H9 (cell line): Measurements from ENCODE around the gene RYR1. TPM values are rescaled to one million over a fixed set of nuclear protein-coding genes. Genes with fewer than 3 reads are reported as not detected.

Experiments
- DNase-seq: peaks from one replicate; pipeline ENCODE4 v3.0.0-alpha.2; 2017
- H2AFZ ChIP-seq: one replicate; pipeline ENCODE4 v1.6.1; 2013; ENCODE audit warnings: mild to moderate bottlenecking, low read length, control low read depth, moderate library complexity
- H2AK5ac ChIP-seq: 2 replicates; pipeline ENCODE4 v1.6.1; 2013; ENCODE audit warnings: low read length, control low read depth, mixed read lengths; ENCODE audit not compliant: insufficient read length
- H2BK120ac ChIP-seq: one replicate; pipeline ENCODE4 v1.6.1; 2013; ENCODE audit warnings: low read depth, mild to moderate bottlenecking, low read length, control low read depth, inconsistent platforms; ENCODE audit not compliant: poor library complexity, severe bottlenecking
- H2BK12ac ChIP-seq: 2 replicates; pipeline ENCODE4 v1.6.1; 2013; ENCODE audit warnings: low read length, control low read depth, mixed read lengths, low read depth; ENCODE audit not compliant: insufficient read length
- H2BK15ac ChIP-seq: 2 replicates; pipeline ENCODE4 v1.6.1; 2013; ENCODE audit warnings: low read depth, low read length, control low read depth
- H2BK20ac ChIP-seq: one replicate; pipeline ENCODE4 v1.6.1; 2013; ENCODE audit warnings: low read depth, mild to moderate bottlenecking, low read length, control low read depth, inconsistent platforms; ENCODE audit not compliant: poor library complexity, severe bottlenecking
- H2BK5ac ChIP-seq: 2 replicates; pipeline ENCODE4 v1.6.1; 2013; ENCODE audit warnings: low read length, control low read depth, mixed read lengths; ENCODE audit not compliant: insufficient read length
- H3K14ac ChIP-seq: 2 replicates; pipeline ENCODE4 v1.6.1; 2013; ENCODE audit warnings: low read length, control low read depth; ENCODE audit not compliant: insufficient read depth
- H3K18ac ChIP-seq: 2 replicates; pipeline ENCODE4 v1.6.1; 2013; ENCODE audit warnings: low read depth, mild to moderate bottlenecking, mixed read lengths, low read length, control low read depth; ENCODE audit not compliant: insufficient read length
- H3K23ac ChIP-seq: 2 replicates; pipeline ENCODE4 v1.6.1; 2013; ENCODE audit warnings: low read length, control low read depth, mixed read lengths, low read depth; ENCODE audit not compliant: insufficient read length
- H3K23me2 ChIP-seq: 2 replicates; pipeline ENCODE4 v1.6.1; 2013; ENCODE audit warnings: low read depth, mild to moderate bottlenecking, mixed read lengths, low read length, control low read depth; ENCODE audit not compliant: insufficient read length, poor library complexity, severe bottlenecking
- H3K27ac ChIP-seq: 2 replicates; pipeline ENCODE4 v1.5.1; 2013; ENCODE audit warnings: low read length, control low read depth, mixed read lengths, low read depth; ENCODE audit not compliant: insufficient read length
- H3K27me3 ChIP-seq: 2 replicates; pipeline ENCODE4 v1.6.1; 2013; ENCODE audit warnings: low read length, control low read depth, inconsistent platforms; ENCODE audit not compliant: insufficient read depth
- H3K4ac ChIP-seq: 2 replicates; pipeline ENCODE4 v1.6.1; 2013; ENCODE audit warnings: low read depth, mild to moderate bottlenecking, control low read depth, inconsistent platforms, low read length, moderate library complexity
- H3K4me1 ChIP-seq: 2 replicates; pipeline ENCODE4 v1.6.1; 2013; ENCODE audit warnings: low read length, control low read depth, inconsistent platforms; ENCODE audit not compliant: insufficient read depth
- H3K4me2 ChIP-seq: 2 replicates; pipeline ENCODE4 v1.6.1; 2013; ENCODE audit warnings: low read length, control low read depth, mixed read lengths; ENCODE audit not compliant: insufficient read length, insufficient read depth
- H3K56ac ChIP-seq: 2 replicates; pipeline ENCODE4 v1.6.1; 2013; ENCODE audit warnings: low read depth, mild to moderate bottlenecking, mixed read lengths, low read length, control low read depth; ENCODE audit not compliant: insufficient read length
- H3K79me1 ChIP-seq: 2 replicates; pipeline ENCODE4 v1.6.1; 2013; ENCODE audit warnings: low read depth, mild to moderate bottlenecking, moderate library complexity, low read length, control low read depth, inconsistent platforms; ENCODE audit not compliant: insufficient read depth, poor library complexity, severe bottlenecking
- H3K79me2 ChIP-seq: 2 replicates; pipeline ENCODE4 v1.6.1; 2013; ENCODE audit warnings: low read length, control low read depth, inconsistent platforms; ENCODE audit not compliant: insufficient read depth
- H3K9ac ChIP-seq: 2 replicates; pipeline ENCODE4 v1.6.1; 2013; ENCODE audit warnings: low read length, control low read depth, mixed read lengths; ENCODE audit not compliant: insufficient read length; ENCODE audit errors: extremely low read depth
- H3K9me3 ChIP-seq: one replicate; pipeline ENCODE4 v1.6.1; 2013; ENCODE audit warnings: low read depth, low read length, inconsistent platforms; ENCODE audit not compliant: control insufficient read depth
- H3T11ph ChIP-seq: one replicate; pipeline ENCODE4 v1.6.1; 2013; ENCODE audit warnings: mild to moderate bottlenecking, low read length, control low read depth, inconsistent platforms
- H4K20me1 ChIP-seq: one replicate; pipeline ENCODE4 v1.6.1; 2013; ENCODE audit not compliant: control insufficient read depth, insufficient read length, insufficient read depth
- H4K5ac ChIP-seq: 2 replicates; pipeline ENCODE4 v1.6.1; 2013; ENCODE audit warnings: low read depth, mild to moderate bottlenecking, mixed read lengths, low read length, control low read depth; ENCODE audit not compliant: insufficient read length
- H4K8ac ChIP-seq: replicated peaks from 2 replicates; pipeline ENCODE4 v1.6.1; 2013; ENCODE audit warnings: low read length, control low read depth, mixed read lengths, low read depth; ENCODE audit not compliant: insufficient read length
- H4K91ac ChIP-seq: 2 replicates; pipeline ENCODE4 v1.6.1; 2013; ENCODE audit warnings: low read depth, mild to moderate bottlenecking, moderate library complexity, mixed read lengths, low read length, control low read depth; ENCODE audit not compliant: insufficient read length
- H3K27ac Mint-ChIP-seq, 3 experiments: 2 replicates in 2 of 3; 3 replicates in 1 of 3; pipeline ENCODE4 v1.8.0; 2020 to 2021; ENCODE audit warnings: mixed read lengths in 3 of 3, mild to moderate bottlenecking in 1 of 3, moderate library complexity in 1 of 3
- H3K27me3 Mint-ChIP-seq: 2 replicates; pipeline ENCODE4 v1.8.0; 2021; ENCODE audit warnings: low read depth, mild to moderate bottlenecking, moderate library complexity, mixed read lengths
- H3K36me3 Mint-ChIP-seq, 3 experiments: 2 replicates in 2 of 3; 3 replicates in 1 of 3; pipeline ENCODE4 v1.8.0; 2020 to 2021; ENCODE audit warnings: low read depth in 3 of 3, mixed read lengths in 3 of 3; ENCODE audit not compliant: insufficient read depth in 1 of 3
- H3K4me1 Mint-ChIP-seq, 2 experiments: 2 replicates each; pipeline ENCODE4 v1.8.0; 2020; ENCODE audit warnings: mixed read lengths in 2 of 2
- H3K4me3 Mint-ChIP-seq, 2 experiments: 2 replicates in 1 of 2; 3 replicates in 1 of 2; pipeline ENCODE4 v1.8.0; 2020 to 2021; ENCODE audit warnings: mild to moderate bottlenecking in 2 of 2, mixed read lengths in 2 of 2, moderate library complexity in 1 of 2
- H3K9me3 Mint-ChIP-seq, 2 experiments: 2 replicates in 1 of 2; 3 replicates in 1 of 2; pipeline ENCODE4 v1.8.0; 2020; ENCODE audit warnings: mild to moderate bottlenecking in 2 of 2, mixed read lengths in 2 of 2, moderate library complexity in 1 of 2
- CTCF ChIP-seq: fragments of 200-600 bp; sonication (generic); conservative IDR thresholded peaks from 3 replicates; pipeline ENCODE4 v1.8.0; 2021; ENCODE audit warnings: antibody characterized with exemption, mild to moderate bottlenecking
- WGBS: extraction: QIAGEN DNeasy Blood & Tissue Kit; methylation state at CpG from one replicate; pipeline ENCODE4 v1.1.7; 2013; ENCODE audit warnings: missing lambda C conversion rate, low lambda C conversion rate, mixed read lengths; ENCODE audit not compliant: insufficient read length; ENCODE audit errors: extremely low coverage; 5-methylcytosine and 5-hydroxymethylcytosine counted together
- total RNA-seq: library from RNA; stranded (reverse); gene quantifications from 2 replicates; pipeline ENCODE4 v1.2.1, GENCODE V29; 2021

The RYR1 gene
- total RNA-seq, 1 experiment from 2014 or later, result 8.9 TPM

GRCh38 chr19:38516802-38517201, 83.3 kb downstream of the RYR1 start:
- no peaks in the 10 kb centered on the region for H3K9me3 ChIP-seq
- no peaks in the 10 kb centered on the region for H3K27me3 Mint-ChIP-seq
- peak overlapping the region in 1 of 2 experiments; percentile 9; a peak in 1 of 5 replicates for H3K4me3 Mint-ChIP-seq
- DNase-seq, result no peak
- no peaks in the 10 kb centered on the region for H4K20me1 ChIP-seq
- H4K5ac ChIP-seq, result no peak overlapping the region
- no peak overlapping the region for H4K8ac ChIP-seq
- no peak overlapping the region for H3T11ph ChIP-seq
- H3K23me2 ChIP-seq, result no peaks in the 10 kb centered on the region
- no peak overlapping the region for H2AK5ac ChIP-seq
- H3K36me3 Mint-ChIP-seq, result peaks cover 7 to 18% (median 9%) of the 10 kb centered on the region in 3 experiments; a peak in 4 of 7 replicates
- no peak for TF ChIP-seq CTCF
- no peaks in the 10 kb centered on the region for H3K79me1 ChIP-seq
- H3K56ac ChIP-seq, result no peak overlapping the region
- H3K9me3 Mint-ChIP-seq, result no peaks in the 10 kb centered on the region
- no peaks in the 10 kb centered on the region for H3K27me3 ChIP-seq
- H2BK120ac ChIP-seq, result no peak overlapping the region
- H3K27ac ChIP-seq, result no peak overlapping the region
- no peaks in the 10 kb centered on the region for H3K4me1 Mint-ChIP-seq
- no CpG with 5 or more reads among the region's 6 CpGs for WGBS
- no peaks in the 10 kb centered on the region for H3K79me2 ChIP-seq
- no peaks in the 10 kb centered on the region for H3K4me1 ChIP-seq
- no peak overlapping the region for H3K4ac ChIP-seq
- no peak overlapping the region for H3K4me2 ChIP-seq
- H3K23ac ChIP-seq, result no peak overlapping the region
- H2BK5ac ChIP-seq, result no peak overlapping the region
- no peak overlapping the region for H3K14ac ChIP-seq
- H3K18ac ChIP-seq, result no peak overlapping the region
- peak overlapping the region in 1 of 3 experiments; percentile 35; a peak in 1 of 7 replicates for H3K27ac Mint-ChIP-seq
- no peak overlapping the region for H2BK15ac ChIP-seq
- H2BK12ac ChIP-seq, result no peak overlapping the region
- no peak overlapping the region for H3K9ac ChIP-seq
- no peak overlapping the region for H2BK20ac ChIP-seq
- H4K91ac ChIP-seq, result no peak overlapping the region
- no peak overlapping the region for H2AFZ ChIP-seq
